HFF-Myc (cell line): ENCODE measurements around the gene GPR108.
"Not testable (repeated sequence)": the region's sequence is repeated elsewhere in the genome, so short reads cannot be mapped to it uniquely, and the experiment has no call there.

Experiments used
- DNase-seq: peaks from one replicate; pipeline ENCODE4 v3.0.0-alpha.2; 2011; ENCODE audit warnings: low read depth; ENCODE audit errors: extremely low read depth
- H3K4me3 ChIP-seq: replicated peaks from 2 replicates; pipeline ENCODE4 v1.5.1; 2011; ENCODE audit warnings: low read depth, mild to moderate bottlenecking, control low read depth, low read length
- CTCF ChIP-seq: IDR thresholded peaks from 2 replicates; pipeline ENCODE4 v1.5.1; 2012; ENCODE audit warnings: mild to moderate bottlenecking, low read depth, low read length, control low read depth; ENCODE audit errors: missing control alignments

The GPR108 gene

GRCh38 chr19:6750062-6750461 is 12.7 kb upstream of the GPR108 start:
- no peak for TF ChIP-seq CTCF
- no peak for DNase-seq
- H3K4me3 ChIP-seq: no peak overlapping the region

DNA sequence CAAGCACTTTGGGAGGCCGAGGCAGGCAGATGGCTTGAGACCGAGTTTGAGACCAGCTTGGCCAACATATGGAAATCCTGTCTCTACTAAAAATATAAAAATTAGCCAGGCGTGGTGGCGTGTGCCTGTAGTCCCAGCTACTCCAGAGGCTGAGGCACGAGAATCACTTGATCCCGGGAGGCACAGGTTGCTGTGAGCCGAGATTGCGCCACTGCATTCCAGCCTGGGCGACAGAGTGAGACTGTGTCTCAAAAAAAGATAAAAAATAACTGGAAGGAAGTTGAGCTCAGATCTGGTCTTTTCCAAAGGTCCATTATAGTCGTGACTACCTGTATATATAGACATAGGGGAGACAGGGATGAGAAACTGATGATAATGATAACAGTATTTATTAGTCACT is 11.2 kb upstream of the GPR108 start:
- not testable (repeated sequence) for H3K4me3 ChIP-seq, DNase-seq

GRCh38 chr19:6745965-6746364 is 8.6 kb upstream of the GPR108 start:
- no peak for DNase-seq
- no peak for TF ChIP-seq CTCF
- H3K4me3 ChIP-seq: no peak overlapping the region

DNA sequence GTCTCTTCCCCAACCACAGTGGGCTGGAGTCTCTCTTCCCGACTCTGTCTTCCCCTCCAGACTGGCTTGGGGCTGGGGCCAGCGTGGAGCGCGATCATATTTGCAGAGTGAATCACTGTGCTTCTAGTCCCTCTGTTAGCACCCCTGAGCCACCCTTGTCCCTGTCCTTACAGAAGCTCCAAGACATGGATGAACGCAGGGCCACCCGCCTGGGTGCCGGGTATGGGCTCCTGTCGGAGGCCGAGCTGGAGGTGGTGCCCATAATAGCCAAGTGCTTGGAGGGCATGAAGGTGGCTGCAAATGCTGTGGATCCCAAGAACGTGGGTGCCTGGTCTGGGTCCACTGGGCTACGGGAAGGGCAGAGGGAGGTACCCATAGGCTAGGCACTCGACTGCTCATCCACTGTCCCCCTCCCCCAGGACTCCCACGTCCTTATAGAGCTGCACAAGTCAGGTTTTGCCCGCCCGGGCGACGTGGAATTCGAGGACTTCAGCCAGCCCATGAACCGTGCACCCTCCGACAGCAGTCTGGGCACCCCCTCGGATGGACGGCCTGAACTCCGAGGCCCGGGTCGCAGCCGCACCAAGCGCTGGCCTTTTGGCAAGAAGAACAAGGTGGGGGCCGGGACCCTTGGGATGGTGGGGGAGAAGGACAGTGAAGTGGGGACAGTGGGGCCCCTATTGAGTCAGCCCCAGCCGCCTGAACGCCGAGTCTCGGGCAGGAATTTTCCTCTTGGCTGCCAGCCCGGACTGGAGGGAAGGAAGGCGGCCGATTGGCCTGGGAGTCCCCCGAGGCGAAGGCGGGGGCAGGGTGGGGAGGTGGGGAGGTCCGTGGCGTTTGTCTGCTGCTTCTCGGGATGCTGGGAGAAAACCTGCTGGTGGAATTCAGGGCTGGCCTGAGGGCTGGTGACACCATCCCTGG is 7.3 kb upstream of the GPR108 start:
- H3K4me3 ChIP-seq: peak overlapping the region; percentile 9
- no peak for TF ChIP-seq CTCF
- DNase-seq: no peak

DNA sequence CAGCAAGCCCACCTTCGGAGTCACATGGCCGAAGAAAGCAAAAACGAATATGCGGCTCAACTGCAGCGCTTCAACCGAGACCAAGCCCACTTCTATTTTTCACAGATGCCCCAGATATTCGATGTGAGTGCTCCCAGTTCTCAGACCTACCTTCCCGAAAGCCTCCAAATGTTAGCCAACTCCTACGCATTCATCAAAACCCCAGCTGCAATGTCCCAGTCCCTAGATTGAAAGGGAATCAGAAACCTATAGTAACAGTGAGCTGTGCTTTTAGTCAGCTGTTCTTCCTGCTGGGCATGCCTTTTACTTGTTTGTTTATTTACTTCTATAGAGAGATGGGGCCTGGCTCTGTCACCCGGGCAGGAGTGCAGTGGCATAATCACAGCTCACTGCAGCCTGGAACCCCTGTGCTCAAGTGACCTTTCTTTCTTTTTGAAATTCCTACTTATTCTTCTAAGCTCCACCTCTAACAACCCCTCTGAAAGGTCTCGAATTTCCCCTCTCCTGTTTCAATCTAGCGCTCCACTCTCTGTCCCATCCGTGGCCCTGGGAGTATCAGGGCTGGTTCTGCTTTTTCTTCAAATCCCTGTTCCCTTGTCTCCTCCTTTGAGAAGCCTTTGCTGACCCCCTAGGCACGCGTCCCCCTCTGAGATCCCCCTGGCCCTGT is 6.5 kb upstream of the GPR108 start:
- H3K4me3 ChIP-seq: peak overlapping the region; percentile 9
- TF ChIP-seq CTCF: no peak
- DNase-seq: no peak

- DNase-seq: no peak
- no peak overlapping the region for H3K4me3 ChIP-seq
- TF ChIP-seq CTCF: no peak
Measured at GRCh38 chr19:6743066-6743465, 5.7 kb upstream of the GPR108 start.

GRCh38 chr19:6740589-6741343 is 3.4 kb upstream of the GPR108 start:
- no peak for DNase-seq
- no peak for TF ChIP-seq CTCF
- H3K4me3 ChIP-seq: peak overlapping the region; percentile 87
